Transverse colon (tissue), 4 donors: Measurements from ENCODE around the gene GALNT18.

Source experiments
- CTCF ChIP-seq, 5 experiments: fragments of 200-600 bp in 3 of 5; fragments of 450-650 bp in 2 of 5; sonication (generic) in 3 of 5; IDR thresholded peaks; 1 replicate in 2 of 5; 2 replicates in 3 of 5; pipeline ENCODE4 v1.5.1; 2016 to 2017; ENCODE audit warnings: antibody characterized with exemption in 5 of 5, inconsistent platforms in 3 of 5, mild to moderate bottlenecking in 2 of 5, moderate library complexity in 1 of 5
- POLR2AphosphoS5 ChIP-seq, 3 donors: sonication (generic); formaldehyde crosslinking; IDR thresholded peaks; one replicate each; pipeline ENCODE4 v1.6.1; 2016; ENCODE audit warnings: antibody characterized with exemption in 3 of 3

GRCh38 chr11:11525283-11525682 lies 96.5 kb downstream of the GALNT18 start:
- TF ChIP-seq CTCF (IDR thresholded peaks at IDR 0.05) (no peak), POLR2AphosphoS5 (IDR thresholded peaks at IDR 0.05) (no peak)
